Mesodermal cell (in vitro differentiated cells): ENCODE results near the gene MRPL46.

Experiments used
- H3K27ac ChIP-seq: 2 replicates; pipeline ENCODE4 v1.7.0; 2013; ENCODE audit warnings: mild to moderate bottlenecking, low read depth, low read length, moderate library complexity; ENCODE audit not compliant: severe bottlenecking
- H3K36me3 ChIP-seq: 2 replicates; pipeline ENCODE4 v1.7.1; 2013; ENCODE audit warnings: mild to moderate bottlenecking, low read length, moderate library complexity; ENCODE audit not compliant: control insufficient read depth, insufficient read depth
- H3K4me1 ChIP-seq: one replicate; pipeline ENCODE4 v1.7.1; 2013; ENCODE audit warnings: mild to moderate bottlenecking, low read length; ENCODE audit not compliant: insufficient read depth, control insufficient read depth, poor library complexity, severe bottlenecking
- H3K4me3 ChIP-seq: 2 replicates; pipeline ENCODE4 v1.7.0; 2013; ENCODE audit warnings: low read length, control low read depth, mild to moderate bottlenecking; ENCODE audit not compliant: insufficient read depth, poor library complexity, severe bottlenecking; ENCODE audit errors: extremely low read depth
- H3K9me3 ChIP-seq: 2 replicates; pipeline ENCODE4 v1.7.1; 2013; ENCODE audit warnings: mild to moderate bottlenecking, low read length, moderate library complexity; ENCODE audit not compliant: control insufficient read depth
- WGBS, 2 experiments: methylation state at CpG; one replicate each; pipeline ENCODE4 v1.1.5; 2013; ENCODE audit warnings: missing lambda C conversion rate in 2 of 2; ENCODE audit not compliant: insufficient coverage in 2 of 2; 5-methylcytosine and 5-hydroxymethylcytosine counted together

The MRPL46 gene

GRCh38 chr15:88465633-88466224, 1.5 kb downstream of the MRPL46 start:
- Histone ChIP-seq H3K9me3 (no peaks in the 10 kb centered on the region), H3K27ac (peak overlapping the region; percentile 93), H3K36me3 (peaks cover 51% of the 10 kb centered on the region), H3K4me1 (peaks cover 41% of the 10 kb centered on the region), H3K4me3 (peak overlapping the region; percentile 92)
- WGBS, 2 experiments: 83 to 100% methylated on average over 2 to 4 of the region's 4 CpGs

GRCh38 chr15:88463870-88464532, 3.2 kb downstream of the MRPL46 start:
- Histone ChIP-seq H3K9me3 (no peaks in the 10 kb centered on the region), H3K4me1 (peaks cover 41% of the 10 kb centered on the region), H3K27ac (peak overlapping the region; percentile 62), H3K36me3 (peaks cover 60% of the 10 kb centered on the region), H3K4me3 (no peak overlapping the region)
- 60 to 100% methylated on average over 1 of the region's 2 CpGs for WGBS, 2 experiments

GRCh38 chr15:88456733-88457132, 10.5 kb downstream of the MRPL46 start:
- Histone ChIP-seq H3K9me3 (no peaks in the 10 kb centered on the region), H3K4me3 (no peak overlapping the region), H3K36me3 (peaks cover 44% of the 10 kb centered on the region), H3K4me1 (peaks cover 9% of the 10 kb centered on the region), H3K27ac (no peak overlapping the region)
- 89 to 92% methylated on average over 2 of the region's 3 CpGs for WGBS, 2 experiments

GRCh38 chr15:88454867-88455810, 12.0 kb downstream of the MRPL46 start:
- Histone ChIP-seq H3K36me3 (peaks cover 30% of the 10 kb centered on the region), H3K4me3 (no peak overlapping the region), H3K9me3 (no peaks in the 10 kb centered on the region), H3K4me1 (peaks cover 7% of the 10 kb centered on the region), H3K27ac (no peak overlapping the region)
- 44 to 50% methylated on average over 9 of the region's 9 CpGs for WGBS, 2 experiments

- peaks cover 20% of the 10 kb centered on the region for H3K36me3 ChIP-seq
- WGBS, 2 experiments: 85 to 100% methylated on average over 1 of the region's 1 CpG
Observed at GRCh38 chr15:88454236-88454635, 13.0 kb downstream of the MRPL46 start.

GRCh38 chr15:88453651-88454050, 13.5 kb downstream of the MRPL46 start:
- H3K36me3 ChIP-seq: peaks cover 15% of the 10 kb centered on the region
- no peak overlapping the region for H3K27ac ChIP-seq
- no peak overlapping the region for H3K4me3 ChIP-seq
- H3K9me3 ChIP-seq: no peaks in the 10 kb centered on the region
- H3K4me1 ChIP-seq: peaks cover 7% of the 10 kb centered on the region
- WGBS, 2 experiments: 64 to 78% methylated on average over 1 of the region's 1 CpG

More at GRCh38 chr15:88454236-88454635, 13.0 kb downstream of the MRPL46 start:
- no peaks in the 10 kb centered on the region for H3K9me3 ChIP-seq
- no peak overlapping the region for H3K4me3 ChIP-seq
- H3K4me1 ChIP-seq: peaks cover 7% of the 10 kb centered on the region
- H3K27ac ChIP-seq: no peak overlapping the region

- no peak overlapping the region for H3K4me3 ChIP-seq
- no peak overlapping the region for H3K27ac ChIP-seq
- WGBS, 2 experiments: 4 to 6% methylated on average over 9 of the region's 12 CpGs
- peaks cover 7% of the 10 kb centered on the region for H3K4me1 ChIP-seq
- no peaks in the 10 kb centered on the region for H3K36me3 ChIP-seq
- no peaks in the 10 kb centered on the region for H3K9me3 ChIP-seq
Observed at GRCh38 chr15:88450125-88450798, 16.9 kb downstream of the MRPL46 start.

GRCh38 chr15:88449581-88449980, 17.6 kb downstream of the MRPL46 start:
- WGBS, 2 experiments: 83 to 91% methylated on average over 8 of the region's 8 CpGs
- no peak overlapping the region for H3K27ac ChIP-seq
- peaks cover 4% of the 10 kb centered on the region for H3K4me1 ChIP-seq
- H3K4me3 ChIP-seq: no peak overlapping the region
- no peaks in the 10 kb centered on the region for H3K36me3 ChIP-seq
- no peaks in the 10 kb centered on the region for H3K9me3 ChIP-seq

GRCh38 chr15:88448991-88449461, 18.2 kb downstream of the MRPL46 start:
- H3K27ac ChIP-seq: no peak overlapping the region
- H3K36me3 ChIP-seq: no peaks in the 10 kb centered on the region
- 82 to 98% methylated on average over 5 of the region's 5 CpGs for WGBS, 2 experiments
- H3K4me3 ChIP-seq: no peak overlapping the region
- H3K9me3 ChIP-seq: no peaks in the 10 kb centered on the region
- no peaks in the 10 kb centered on the region for H3K4me1 ChIP-seq

GRCh38 chr15:88447741-88448140, 19.4 kb downstream of the MRPL46 start:
- 100% methylated on average over 1 of the region's 1 CpG for WGBS, 2 experiments
- H3K9me3 ChIP-seq: peaks cover 6% of the 10 kb centered on the region
- no peaks in the 10 kb centered on the region for H3K36me3 ChIP-seq
- no peaks in the 10 kb centered on the region for H3K4me1 ChIP-seq
- no peak overlapping the region for H3K4me3 ChIP-seq
- H3K27ac ChIP-seq: no peak overlapping the region
